Measurements from ENCODE around the gene PTPRG. TPM values are rescaled to one million over a fixed set of nuclear protein-coding genes. Genes with fewer than 3 reads are reported as not detected.

PTPRG gene
- total RNA-seq, 4 donors from 2014 or later, result 51.9 to 56.8 (median 54.4) TPM

- intact Hi-C loops (cut with DNase I), result no loop called here
- WGBS, result 74% methylated on average over 5 of the region's 5 CpGs
- peaks cover 0 to 12% (median 5%) of the 10 kb centered on the region in 4 donors for H3K36me3 ChIP-seq
- no peaks in the 10 kb centered on the region for H3K27me3 ChIP-seq
- no peaks in the 10 kb centered on the region for H3K9me3 ChIP-seq
- no peak for DNase-seq (ENCODE audit: extremely low spot score)
- H3K4me1 ChIP-seq, result no peaks in the 10 kb centered on the region
- H3K4me3 ChIP-seq, result no peak overlapping the region
- no peak for TF ChIP-seq CTCF (IDR thresholded peaks at IDR 0.05)
- TF ChIP-seq POLR2A (IDR thresholded peaks at IDR 0.05; ENCODE audit: low read depth), result no peak
- TF ChIP-seq POLR2AphosphoS5 (IDR thresholded peaks at IDR 0.05), result no peak
- no peak for TF ChIP-seq EP300 (IDR thresholded peaks at IDR 0.05)
- H3K27ac ChIP-seq (replicated peaks in 1 of 4), result no peak overlapping the region
These were observed 647.7 kb downstream of the PTPRG start for GRCh38 chr3:62209101-62209500.

GRCh38 chr3:62210011-62210410 is 648.6 kb downstream of the PTPRG start:
- TF ChIP-seq POLR2A (IDR thresholded peaks at IDR 0.05; ENCODE audit: low read depth), result no peak
- no peak for TF ChIP-seq CTCF (IDR thresholded peaks at IDR 0.05)
- no peak for TF ChIP-seq POLR2AphosphoS5 (IDR thresholded peaks at IDR 0.05)
- TF ChIP-seq EP300 (IDR thresholded peaks at IDR 0.05), result no peak
- WGBS, result 62% methylated on average over 5 of the region's 5 CpGs
- Histone ChIP-seq H3K36me3 (peaks cover 0 to 5% (median 2%) of the 10 kb centered on the region in 4 donors), H3K4me1 (no peaks in the 10 kb centered on the region), H3K27me3 (no peaks in the 10 kb centered on the region), H3K27ac (replicated peaks in 1 of 4) (no peak overlapping the region), H3K4me3 (no peak overlapping the region), H3K9me3 (no peaks in the 10 kb centered on the region)
- intact Hi-C loops (cut with DNase I), result no loop called here
- DNase-seq (ENCODE audit: extremely low spot score), result no peak

GRCh38 chr3:62211675-62212429 is 650.5 kb downstream of the PTPRG start:
- DNase-seq (ENCODE audit: extremely low spot score), result no peak
- intact Hi-C loops (cut with DNase I), result no loop called here

GRCh38 chr3:62214850-62215249 is 653.5 kb downstream of the PTPRG start:
- WGBS, result 97% methylated on average over 4 of the region's 4 CpGs

More at GRCh38 chr3:62211675-62212429, 650.5 kb downstream of the PTPRG start:
- TF ChIP-seq EP300 (IDR thresholded peaks at IDR 0.05), result no peak
- TF ChIP-seq POLR2AphosphoS5 (IDR thresholded peaks at IDR 0.05), result no peak
- no peak for TF ChIP-seq CTCF (IDR thresholded peaks at IDR 0.05)
- TF ChIP-seq POLR2A (IDR thresholded peaks at IDR 0.05; ENCODE audit: low read depth), result no peak
- Histone ChIP-seq H3K4me3 (no peak overlapping the region), H3K27me3 (no peaks in the 10 kb centered on the region), H3K9me3 (no peaks in the 10 kb centered on the region), H3K4me1 (no peaks in the 10 kb centered on the region), H3K36me3 (no peaks in the 10 kb centered on the region), H3K27ac (replicated peaks in 1 of 4) (no peak overlapping the region)
- 81% methylated on average over 8 of the region's 8 CpGs for WGBS

More at GRCh38 chr3:62214850-62215249, 653.5 kb downstream of the PTPRG start:
- Histone ChIP-seq H3K9me3 (no peaks in the 10 kb centered on the region), H3K27ac (replicated peaks in 1 of 4) (no peak overlapping the region), H3K4me1 (no peaks in the 10 kb centered on the region), H3K36me3 (peaks cover 0 to 23% (median 11%) of the 10 kb centered on the region in 4 donors), H3K4me3 (no peak overlapping the region), H3K27me3 (no peaks in the 10 kb centered on the region)
- intact Hi-C loops (cut with DNase I), result no loop called here
- no peak for DNase-seq (ENCODE audit: extremely low spot score)
- TF ChIP-seq CTCF (IDR thresholded peaks at IDR 0.05), result no peak
- TF ChIP-seq EP300 (IDR thresholded peaks at IDR 0.05), result no peak
- no peak for TF ChIP-seq POLR2AphosphoS5 (IDR thresholded peaks at IDR 0.05)
- no peak for TF ChIP-seq POLR2A (IDR thresholded peaks at IDR 0.05; ENCODE audit: low read depth)

All from esophagus muscularis mucosa (tissue), 4 donors.